Activated B cell treated with CpG ODN at 0.5 μM for 24 hours (primary cell): Measurements from ENCODE around the gene RAB3GAP1. TPM values are rescaled to one million over a fixed set of nuclear protein-coding genes. Genes with fewer than 3 reads are reported as not detected.

Source experiments
- ATAC-seq: fragments of 200-7000 bp; cut with Tn5 transposase; one replicate; pipeline ENCODE4 v1.10.0; 2021; ENCODE audit warnings: low read depth, mild to moderate bottlenecking, moderate library complexity
- CTCF ChIA-PET: fragments of 350-600 bp; sonication (Branson Sonifier 250); formaldehyde crosslinking; loops from one replicate; lab custom pipeline; 2021; ENCODE audit warnings: antibody characterized with exemption; lab: Charles Lee
- POLR2A ChIA-PET: fragments of 350-600 bp; sonication (Branson Sonifier 250); formaldehyde crosslinking; loops from one replicate; lab custom pipeline; 2021; ENCODE audit warnings: antibody characterized with exemption; lab: Charles Lee
- DNase-seq: peaks from one replicate; pipeline ENCODE4 v3.0.0; 2022
- H3K27ac Mint-ChIP-seq: one replicate; pipeline ENCODE4 v1.8.0; 2020; ENCODE audit warnings: mixed read lengths
- H3K27me3 Mint-ChIP-seq: one replicate; pipeline ENCODE4 v1.8.0; 2021; ENCODE audit warnings: mixed read lengths
- H3K36me3 Mint-ChIP-seq: one replicate; pipeline ENCODE4 v1.8.0; 2021; ENCODE audit warnings: low read depth, mixed read lengths
- H3K4me1 Mint-ChIP-seq: one replicate; pipeline ENCODE4 v1.8.0; 2021; ENCODE audit warnings: mixed read lengths
- H3K4me3 Mint-ChIP-seq: one replicate; pipeline ENCODE4 v1.8.0; 2020; ENCODE audit warnings: mild to moderate bottlenecking, mixed read lengths
- H3K9me3 Mint-ChIP-seq: one replicate; pipeline ENCODE4 v1.8.0; 2020; ENCODE audit warnings: mixed read lengths
- CTCF ChIP-seq: fragments of 200-600 bp; IDR thresholded peaks from one replicate; pipeline ENCODE4 v1.8.0; 2022; ENCODE audit warnings: antibody characterized with exemption, mild to moderate bottlenecking
- intact Hi-C: fragments of 100-400 bp; cut with micrococcal nuclease; formaldehyde crosslinking; loops from one replicate; pipeline ENCODE4 v1.15.1; 2024
- total RNA-seq: library from RNA; stranded (reverse); gene quantifications from 2 replicates; pipeline ENCODE4 v1.2.3, GENCODE V29; 2022

RAB3GAP1 gene
- total RNA-seq, 1 donor from 2014 or later = 51.0 TPM

DNA sequence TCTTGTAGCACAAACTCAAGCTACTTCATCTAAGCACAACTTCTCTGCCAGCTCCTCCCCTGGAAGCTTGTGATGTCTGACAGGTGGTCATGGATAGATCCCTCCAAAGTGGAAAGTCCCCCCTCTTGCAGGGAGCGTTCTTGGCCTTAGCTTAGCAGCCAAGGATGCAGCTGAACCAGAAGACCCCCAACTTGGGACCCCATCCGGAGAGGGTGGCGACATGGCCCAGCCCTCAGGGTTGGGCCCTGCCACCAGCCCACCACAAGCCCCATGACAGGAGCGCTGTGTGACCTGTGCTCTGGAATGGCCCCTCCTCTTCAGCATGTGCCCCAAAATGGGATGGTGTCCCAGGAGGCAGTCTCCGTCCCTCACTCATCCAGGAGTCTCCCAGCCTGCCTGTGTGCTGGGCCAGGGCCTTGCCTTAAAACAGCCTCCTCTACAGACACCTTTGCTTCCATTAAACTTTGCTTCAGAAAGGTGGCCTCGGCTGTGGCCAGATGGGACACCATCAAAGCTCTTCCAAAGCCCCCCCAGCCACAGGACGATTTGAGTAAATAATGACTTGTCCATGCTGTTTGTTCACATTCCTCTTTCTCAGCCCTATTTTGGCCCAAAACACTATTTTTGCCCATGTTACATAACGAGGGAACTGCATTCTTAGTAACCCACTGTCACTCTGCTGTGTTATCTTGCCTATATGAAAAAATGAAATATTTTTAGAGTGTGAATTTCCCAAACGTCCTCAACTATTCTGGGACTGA, 122.1 kb downstream of the RAB3GAP1 start:
- CTCF ChIA-PET = interaction anchor here (1.2 kb wide), 1 partner anchor 122 kb away, joined by 3 read pairs; the partner anchor contains the start of gene RAB3GAP1
- ATAC-seq = no peak
- H3K36me3 Mint-ChIP-seq = peaks cover 86% of the 10 kb centered on the region

GRCh38 chr2:135174810-135175093, 122.7 kb downstream of the RAB3GAP1 start:
- peaks cover 10% of the 10 kb centered on the region for H3K9me3 Mint-ChIP-seq
- ChIA-PET POLR2A (no interaction called here), CTCF (no interaction called here)
- intact Hi-C loops = no loop called here
- H3K27ac Mint-ChIP-seq = no peak overlapping the region
- no peaks in the 10 kb centered on the region for H3K4me1 Mint-ChIP-seq
- DNase-seq = no peak
- H3K36me3 Mint-ChIP-seq = peaks cover 83% of the 10 kb centered on the region
- H3K4me3 Mint-ChIP-seq = no peak overlapping the region
- H3K27me3 Mint-ChIP-seq = no peaks in the 10 kb centered on the region
- ATAC-seq = no peak
- no peak for TF ChIP-seq CTCF

More for the DNA sequence above, 122.1 kb downstream of the RAB3GAP1 start:
- no peak for DNase-seq
- H3K27ac Mint-ChIP-seq = no peak overlapping the region
- TF ChIP-seq CTCF = no peak
- POLR2A ChIA-PET = no interaction called here
- intact Hi-C loops = no loop called here
- no peaks in the 10 kb centered on the region for H3K27me3 Mint-ChIP-seq
- peaks cover 10% of the 10 kb centered on the region for H3K9me3 Mint-ChIP-seq
- H3K4me3 Mint-ChIP-seq = no peak overlapping the region
- H3K4me1 Mint-ChIP-seq = no peaks in the 10 kb centered on the region

GRCh38 chr2:135175177-135175576, 123.1 kb downstream of the RAB3GAP1 start:
- Mint-ChIP-seq H3K9me3 (peaks cover 10% of the 10 kb centered on the region), H3K36me3 (peaks cover 79% of the 10 kb centered on the region), H3K27ac (no peak overlapping the region), H3K4me3 (no peak overlapping the region), H3K27me3 (no peaks in the 10 kb centered on the region), H3K4me1 (no peaks in the 10 kb centered on the region)
- no peak for DNase-seq
- TF ChIP-seq CTCF = no peak
- ChIA-PET POLR2A (no interaction called here), CTCF (no interaction called here)
- no peak for ATAC-seq
- intact Hi-C loops = no loop called here

- H3K9me3 Mint-ChIP-seq = peaks cover 10% of the 10 kb centered on the region
- no peak for DNase-seq
- H3K27me3 Mint-ChIP-seq = no peaks in the 10 kb centered on the region
- ChIA-PET CTCF (no interaction called here), POLR2A (no interaction called here)
- intact Hi-C loops = no loop called here
- no peak overlapping the region for H3K27ac Mint-ChIP-seq
- H3K36me3 Mint-ChIP-seq = peaks cover 44% of the 10 kb centered on the region
- ATAC-seq = no peak
- H3K4me1 Mint-ChIP-seq = no peaks in the 10 kb centered on the region
- TF ChIP-seq CTCF = no peak
- H3K4me3 Mint-ChIP-seq = no peak overlapping the region
Measured at GRCh38 chr2:135179689-135180088, 127.6 kb downstream of the RAB3GAP1 start.

GRCh38 chr2:135182190-135182589, 130.1 kb downstream of the RAB3GAP1 start:
- Mint-ChIP-seq H3K4me1 (no peaks in the 10 kb centered on the region), H3K9me3 (peaks cover 3% of the 10 kb centered on the region), H3K27ac (no peak overlapping the region), H3K27me3 (no peaks in the 10 kb centered on the region), H3K36me3 (peaks cover 24% of the 10 kb centered on the region), H3K4me3 (no peak overlapping the region)
- intact Hi-C loops = no loop called here
- ChIA-PET CTCF (no interaction called here), POLR2A (no interaction called here)
- no peak for DNase-seq
- ATAC-seq = no peak
- no peak for TF ChIP-seq CTCF
